GM23338 (cell line): Measurements from ENCODE around the gene CMPK2. TPM values are rescaled to one million over a fixed set of nuclear protein-coding genes. Genes with fewer than 3 reads are reported as not detected.

Source experiments
- ATAC-seq: fragments of 200-7000 bp; cut with Tn5 transposase; 3 replicates; pipeline ENCODE4 v1.9.1; 2020
- DNase-seq: peaks from one replicate; pipeline ENCODE4 v3.0.0-alpha.2; 2015; ENCODE audit warnings: low spot score
- H2AFZ ChIP-seq: fragments of 200-600 bp; sonication (generic); 2 replicates; pipeline ENCODE4 v1.8.0; 2016; ENCODE audit warnings: antibody characterized with exemption, mild to moderate bottlenecking, moderate library complexity
- H3F3A ChIP-seq: fragments of 200-600 bp; sonication (generic); replicated peaks from 2 replicates; pipeline ENCODE4 v1.8.0; 2017; ENCODE audit warnings: antibody characterized with exemption, mixed run types, low read depth
- H3K27ac ChIP-seq: fragments of 200-600 bp; sonication (generic); 2 replicates; pipeline ENCODE4 v1.6.1; 2016; ENCODE audit warnings: low read depth
- H3K27me3 ChIP-seq: fragments of 200-600 bp; sonication (generic); 2 replicates; pipeline ENCODE4 v1.8.0; 2016; ENCODE audit warnings: mild to moderate bottlenecking, mixed run types, moderate library complexity; ENCODE audit not compliant: insufficient read depth
- H3K36me3 ChIP-seq: fragments of 200-600 bp; sonication (generic); 2 replicates; pipeline ENCODE4 v1.8.0; 2016; ENCODE audit warnings: mild to moderate bottlenecking; ENCODE audit not compliant: insufficient read depth
- H3K4me1 ChIP-seq: fragments of 200-600 bp; sonication (generic); 2 replicates; pipeline ENCODE4 v1.8.0; 2016; ENCODE audit warnings: mild to moderate bottlenecking, moderate library complexity; ENCODE audit not compliant: insufficient read depth
- H3K4me2 ChIP-seq: fragments of 200-600 bp; sonication (generic); 2 replicates; pipeline ENCODE4 v1.7.1; 2017; ENCODE audit warnings: mixed run types
- H3K4me3 ChIP-seq: fragments of 200-600 bp; sonication (generic); 2 replicates; pipeline ENCODE4 v1.6.1; 2016; ENCODE audit warnings: mixed run types
- H3K79me2 ChIP-seq: fragments of 200-600 bp; sonication (generic); replicated peaks from 2 replicates; pipeline ENCODE4 v1.8.0; 2017; ENCODE audit warnings: mild to moderate bottlenecking; ENCODE audit not compliant: insufficient read depth
- H3K9me2 ChIP-seq: fragments of 200-600 bp; sonication (generic); 2 replicates; pipeline ENCODE4 v1.8.0; 2017; ENCODE audit not compliant: insufficient read depth
- H4K20me1 ChIP-seq: fragments of 200-600 bp; sonication (generic); replicated peaks from 2 replicates; pipeline ENCODE4 v1.8.0; 2017; ENCODE audit warnings: mild to moderate bottlenecking; ENCODE audit not compliant: insufficient read depth
- H3K27ac Mint-ChIP-seq: 2 replicates; pipeline ENCODE4 v1.8.0; 2020; ENCODE audit warnings: inconsistent platforms, mild to moderate bottlenecking, moderate library complexity, mixed read lengths
- H3K27me3 Mint-ChIP-seq: 3 replicates; pipeline ENCODE4 v1.8.0; 2022; ENCODE audit warnings: low read depth, mild to moderate bottlenecking, moderate library complexity, mixed read lengths, inconsistent platforms; ENCODE audit not compliant: insufficient read depth, poor library complexity
- H3K36me3 Mint-ChIP-seq: 3 replicates; pipeline ENCODE4 v1.8.0; 2021; ENCODE audit warnings: low read depth, mild to moderate bottlenecking, inconsistent platforms, moderate library complexity, mixed read lengths
- H3K4me1 Mint-ChIP-seq: 3 replicates; pipeline ENCODE4 v1.8.0; 2020; ENCODE audit warnings: mild to moderate bottlenecking, inconsistent platforms, mixed read lengths
- H3K4me3 Mint-ChIP-seq: 3 replicates; pipeline ENCODE4 v1.8.0; 2021; ENCODE audit warnings: moderate library complexity, mild to moderate bottlenecking, inconsistent platforms, mixed read lengths
- H3K9me3 Mint-ChIP-seq: 3 replicates; pipeline ENCODE4 v1.8.0; 2020; ENCODE audit warnings: moderate library complexity, mild to moderate bottlenecking, inconsistent platforms, mixed read lengths
- CREB1 ChIP-seq: fragments of 250-450 bp; sonication (Bioruptor Pico); IDR thresholded peaks from 2 replicates; pipeline ENCODE4 v1.5.0; 2020; ENCODE audit warnings: low read depth, mild to moderate bottlenecking, moderate library complexity
- ETS1 ChIP-seq: IDR thresholded peaks from 2 replicates; pipeline ENCODE4 v1.6.1; 2016; ENCODE audit warnings: antibody characterized with exemption
- EZH2 ChIP-seq: fragments of 200-600 bp; sonication (generic); IDR thresholded peaks from one replicate; pipeline ENCODE4 v1.8.0; 2017; ENCODE audit warnings: antibody characterized with exemption, mild to moderate bottlenecking, low read depth; ENCODE audit not compliant: unreplicated experiment
- EZH2phosphoT487 ChIP-seq: fragments of 200-600 bp; sonication (generic); IDR thresholded peaks from one replicate; pipeline ENCODE4 v1.8.1; 2018; ENCODE audit warnings: antibody characterized with exemption; ENCODE audit not compliant: unreplicated experiment
- JUNB ChIP-seq: IDR thresholded peaks from one replicate; pipeline ENCODE4 v1.6.1; 2016; ENCODE audit warnings: antibody characterized with exemption; ENCODE audit not compliant: unreplicated experiment
- NANOG ChIP-seq: IDR thresholded peaks from 2 replicates; pipeline ENCODE4 v1.6.1; 2016; ENCODE audit warnings: antibody characterized with exemption, borderline replicate concordance
- STAT1 ChIP-seq: IDR thresholded peaks from one replicate; pipeline ENCODE4 v1.6.1; 2016; ENCODE audit warnings: antibody characterized with exemption; ENCODE audit not compliant: unreplicated experiment
- ZNF114 ChIP-seq: fragments of 250-450 bp; sonication (Bioruptor Pico); IDR thresholded peaks from 2 replicates; pipeline ENCODE4 v1.5.0; 2020; ENCODE audit warnings: mild to moderate bottlenecking, moderate library complexity
- ZNF331 ChIP-seq: fragments of 250-450 bp; sonication (Bioruptor Pico); IDR thresholded peaks from 2 replicates; pipeline ENCODE4 v1.5.0; 2020; ENCODE audit warnings: low read depth, mild to moderate bottlenecking, moderate library complexity
- polyA plus RNA-seq: library from polyadenylated mRNA; unstranded; fragments of >200 nt; fragmentation: Nextera tagmentation; extraction: Ambion mirVana; gene quantifications from 2 replicates; pipeline ENCODE4 v1.2.1, GENCODE V29; 2016
- total RNA-seq: library from RNA; depleted of rRNA; stranded (reverse); fragments of >200 nt; shearing (Covaris generic); gene quantifications from 2 replicates; pipeline ENCODE4 v1.2.3, GENCODE V29; 2014
- TF ChIP-seq, protein P1 (sequence below): IDR thresholded peaks from one replicate; pipeline ENCODE4 v1.6.1; 2018; ENCODE audit warnings: antibody characterized with exemption; ENCODE audit not compliant: unreplicated experiment
- TF ChIP-seq, protein P2 (sequence below): fragments of 250-450 bp; sonication (Bioruptor Pico); IDR thresholded peaks from 2 replicates; pipeline ENCODE4 v1.5.0; 2020; ENCODE audit warnings: mild to moderate bottlenecking, moderate library complexity

CMPK2 gene
- total and polyA plus RNA-seq, 2 experiments from 2014 or later: 0.13 to 0.56 TPM

GRCh38 chr2:6881516-6881915 is 15.8 kb upstream of the CMPK2 start (continued):
- TF ChIP-seq, protein P1, sequence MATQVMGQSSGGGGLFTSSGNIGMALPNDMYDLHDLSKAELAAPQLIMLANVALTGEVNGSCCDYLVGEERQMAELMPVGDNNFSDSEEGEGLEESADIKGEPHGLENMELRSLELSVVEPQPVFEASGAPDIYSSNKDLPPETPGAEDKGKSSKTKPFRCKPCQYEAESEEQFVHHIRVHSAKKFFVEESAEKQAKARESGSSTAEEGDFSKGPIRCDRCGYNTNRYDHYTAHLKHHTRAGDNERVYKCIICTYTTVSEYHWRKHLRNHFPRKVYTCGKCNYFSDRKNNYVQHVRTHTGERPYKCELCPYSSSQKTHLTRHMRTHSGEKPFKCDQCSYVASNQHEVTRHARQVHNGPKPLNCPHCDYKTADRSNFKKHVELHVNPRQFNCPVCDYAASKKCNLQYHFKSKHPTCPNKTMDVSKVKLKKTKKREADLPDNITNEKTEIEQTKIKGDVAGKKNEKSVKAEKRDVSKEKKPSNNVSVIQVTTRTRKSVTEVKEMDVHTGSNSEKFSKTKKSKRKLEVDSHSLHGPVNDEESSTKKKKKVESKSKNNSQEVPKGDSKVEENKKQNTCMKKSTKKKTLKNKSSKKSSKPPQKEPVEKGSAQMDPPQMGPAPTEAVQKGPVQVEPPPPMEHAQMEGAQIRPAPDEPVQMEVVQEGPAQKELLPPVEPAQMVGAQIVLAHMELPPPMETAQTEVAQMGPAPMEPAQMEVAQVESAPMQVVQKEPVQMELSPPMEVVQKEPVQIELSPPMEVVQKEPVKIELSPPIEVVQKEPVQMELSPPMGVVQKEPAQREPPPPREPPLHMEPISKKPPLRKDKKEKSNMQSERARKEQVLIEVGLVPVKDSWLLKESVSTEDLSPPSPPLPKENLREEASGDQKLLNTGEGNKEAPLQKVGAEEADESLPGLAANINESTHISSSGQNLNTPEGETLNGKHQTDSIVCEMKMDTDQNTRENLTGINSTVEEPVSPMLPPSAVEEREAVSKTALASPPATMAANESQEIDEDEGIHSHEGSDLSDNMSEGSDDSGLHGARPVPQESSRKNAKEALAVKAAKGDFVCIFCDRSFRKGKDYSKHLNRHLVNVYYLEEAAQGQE: no peak
- TF ChIP-seq ZNF114 (CRISPR knock-in tag): no peak
- no peak for TF ChIP-seq JUNB
- no peak for TF ChIP-seq ZNF331 (CRISPR knock-in tag)

- Histone ChIP-seq H3K79me2 (no peaks in the 10 kb centered on the region), H3F3A (no peaks in the 10 kb centered on the region), H3K4me3 (no peak overlapping the region), H3K27ac (no peak overlapping the region), H3K4me2 (no peak overlapping the region), H3K36me3 (no peaks in the 10 kb centered on the region), H4K20me1 (no peaks in the 10 kb centered on the region), H2AFZ (no peak overlapping the region), H3K9me2 (no peaks in the 10 kb centered on the region), H3K4me1 (no peaks in the 10 kb centered on the region), H3K27me3 (no peaks in the 10 kb centered on the region)
- DNase-seq: no peak
- Mint-ChIP-seq H3K36me3 (peaks cover 9% of the 10 kb centered on the region; the same call in 1 of the 3 replicates), H3K9me3 (peaks cover 40% of the 10 kb centered on the region), H3K4me1 (no peaks in the 10 kb centered on the region), H3K27me3 (no peaks in the 10 kb centered on the region), H3K27ac (no peak overlapping the region), H3K4me3 (no peak overlapping the region)
- ATAC-seq: no peak
- TF ChIP-seq, protein P1: no peak
- TF ChIP-seq, protein P2, sequence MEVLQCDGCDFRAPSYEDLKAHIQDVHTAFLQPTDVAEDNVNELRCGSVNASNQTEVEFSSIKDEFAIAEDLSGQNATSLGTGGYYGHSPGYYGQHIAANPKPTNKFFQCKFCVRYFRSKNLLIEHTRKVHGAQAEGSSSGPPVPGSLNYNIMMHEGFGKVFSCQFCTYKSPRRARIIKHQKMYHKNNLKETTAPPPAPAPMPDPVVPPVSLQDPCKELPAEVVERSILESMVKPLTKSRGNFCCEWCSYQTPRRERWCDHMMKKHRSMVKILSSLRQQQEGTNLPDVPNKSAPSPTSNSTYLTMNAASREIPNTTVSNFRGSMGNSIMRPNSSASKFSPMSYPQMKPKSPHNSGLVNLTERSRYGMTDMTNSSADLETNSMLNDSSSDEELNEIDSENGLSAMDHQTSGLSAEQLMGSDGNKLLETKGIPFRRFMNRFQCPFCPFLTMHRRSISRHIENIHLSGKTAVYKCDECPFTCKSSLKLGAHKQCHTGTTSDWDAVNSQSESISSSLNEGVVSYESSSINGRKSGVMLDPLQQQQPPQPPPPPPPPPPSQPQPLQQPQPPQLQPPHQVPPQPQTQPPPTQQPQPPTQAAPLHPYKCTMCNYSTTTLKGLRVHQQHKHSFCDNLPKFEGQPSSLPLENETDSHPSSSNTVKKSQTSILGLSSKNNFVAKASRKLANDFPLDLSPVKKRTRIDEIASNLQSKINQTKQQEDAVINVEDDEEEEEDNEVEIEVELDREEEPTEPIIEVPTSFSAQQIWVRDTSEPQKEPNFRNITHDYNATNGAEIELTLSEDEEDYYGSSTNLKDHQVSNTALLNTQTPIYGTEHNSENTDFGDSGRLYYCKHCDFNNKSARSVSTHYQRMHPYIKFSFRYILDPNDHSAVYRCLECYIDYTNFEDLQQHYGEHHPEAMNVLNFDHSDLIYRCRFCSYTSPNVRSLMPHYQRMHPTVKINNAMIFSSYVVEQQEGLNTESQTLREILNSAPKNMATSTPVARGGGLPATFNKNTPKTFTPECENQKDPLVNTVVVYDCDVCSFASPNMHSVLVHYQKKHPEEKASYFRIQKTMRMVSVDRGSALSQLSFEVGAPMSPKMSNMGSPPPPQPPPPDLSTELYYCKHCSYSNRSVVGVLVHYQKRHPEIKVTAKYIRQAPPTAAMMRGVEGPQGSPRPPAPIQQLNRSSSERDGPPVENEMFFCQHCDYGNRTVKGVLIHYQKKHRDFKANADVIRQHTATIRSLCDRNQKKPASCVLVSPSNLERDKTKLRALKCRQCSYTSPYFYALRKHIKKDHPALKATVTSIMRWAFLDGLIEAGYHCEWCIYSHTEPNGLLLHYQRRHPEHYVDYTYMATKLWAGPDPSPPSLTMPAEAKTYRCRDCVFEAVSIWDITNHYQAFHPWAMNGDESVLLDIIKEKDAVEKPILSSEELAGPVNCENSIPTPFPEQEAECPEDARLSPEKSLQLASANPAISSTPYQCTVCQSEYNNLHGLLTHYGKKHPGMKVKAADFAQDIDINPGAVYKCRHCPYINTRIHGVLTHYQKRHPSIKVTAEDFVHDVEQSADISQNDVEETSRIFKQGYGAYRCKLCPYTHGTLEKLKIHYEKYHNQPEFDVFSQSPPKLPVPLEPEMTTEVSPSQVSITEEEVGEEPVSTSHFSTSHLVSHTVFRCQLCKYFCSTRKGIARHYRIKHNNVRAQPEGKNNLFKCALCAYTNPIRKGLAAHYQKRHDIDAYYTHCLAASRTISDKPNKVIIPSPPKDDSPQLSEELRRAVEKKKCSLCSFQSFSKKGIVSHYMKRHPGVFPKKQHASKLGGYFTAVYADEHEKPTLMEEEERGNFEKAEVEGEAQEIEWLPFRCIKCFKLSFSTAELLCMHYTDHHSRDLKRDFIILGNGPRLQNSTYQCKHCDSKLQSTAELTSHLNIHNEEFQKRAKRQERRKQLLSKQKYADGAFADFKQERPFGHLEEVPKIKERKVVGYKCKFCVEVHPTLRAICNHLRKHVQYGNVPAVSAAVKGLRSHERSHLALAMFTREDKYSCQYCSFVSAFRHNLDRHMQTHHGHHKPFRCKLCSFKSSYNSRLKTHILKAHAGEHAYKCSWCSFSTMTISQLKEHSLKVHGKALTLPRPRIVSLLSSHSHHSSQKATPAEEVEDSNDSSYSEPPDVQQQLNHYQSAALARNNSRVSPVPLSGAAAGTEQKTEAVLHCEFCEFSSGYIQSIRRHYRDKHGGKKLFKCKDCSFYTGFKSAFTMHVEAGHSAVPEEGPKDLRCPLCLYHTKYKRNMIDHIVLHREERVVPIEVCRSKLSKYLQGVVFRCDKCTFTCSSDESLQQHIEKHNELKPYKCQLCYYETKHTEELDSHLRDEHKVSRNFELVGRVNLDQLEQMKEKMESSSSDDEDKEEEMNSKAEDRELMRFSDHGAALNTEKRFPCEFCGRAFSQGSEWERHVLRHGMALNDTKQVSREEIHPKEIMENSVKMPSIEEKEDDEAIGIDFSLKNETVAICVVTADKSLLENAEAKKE (CRISPR knock-in tag): no peak
- TF ChIP-seq EZH2 (no peak), CREB1 (no peak), ZNF114 (CRISPR knock-in tag) (no peak), ZNF331 (CRISPR knock-in tag) (no peak), EZH2phosphoT487 (no peak), NANOG (no peak), JUNB (no peak), STAT1 (no peak), ETS1 (no peak)
Measured at GRCh38 chr2:6881046-6881445, 15.3 kb upstream of the CMPK2 start.
